HG03135 (cell line): ENCODE measurements around the gene RPGR.
A peak's percentile ranks its signal among the peaks of the same experiment; 100 is the strongest.

Experiments used
- ATAC-seq: cut with Tn5 transposase; IDR thresholded peaks from one replicate; pipeline ENCODE4 v1.9.1; 2021; ENCODE audit warnings: mild to moderate bottlenecking, moderate library complexity; ENCODE audit not compliant: unreplicated experiment

RPGR gene, protein sequence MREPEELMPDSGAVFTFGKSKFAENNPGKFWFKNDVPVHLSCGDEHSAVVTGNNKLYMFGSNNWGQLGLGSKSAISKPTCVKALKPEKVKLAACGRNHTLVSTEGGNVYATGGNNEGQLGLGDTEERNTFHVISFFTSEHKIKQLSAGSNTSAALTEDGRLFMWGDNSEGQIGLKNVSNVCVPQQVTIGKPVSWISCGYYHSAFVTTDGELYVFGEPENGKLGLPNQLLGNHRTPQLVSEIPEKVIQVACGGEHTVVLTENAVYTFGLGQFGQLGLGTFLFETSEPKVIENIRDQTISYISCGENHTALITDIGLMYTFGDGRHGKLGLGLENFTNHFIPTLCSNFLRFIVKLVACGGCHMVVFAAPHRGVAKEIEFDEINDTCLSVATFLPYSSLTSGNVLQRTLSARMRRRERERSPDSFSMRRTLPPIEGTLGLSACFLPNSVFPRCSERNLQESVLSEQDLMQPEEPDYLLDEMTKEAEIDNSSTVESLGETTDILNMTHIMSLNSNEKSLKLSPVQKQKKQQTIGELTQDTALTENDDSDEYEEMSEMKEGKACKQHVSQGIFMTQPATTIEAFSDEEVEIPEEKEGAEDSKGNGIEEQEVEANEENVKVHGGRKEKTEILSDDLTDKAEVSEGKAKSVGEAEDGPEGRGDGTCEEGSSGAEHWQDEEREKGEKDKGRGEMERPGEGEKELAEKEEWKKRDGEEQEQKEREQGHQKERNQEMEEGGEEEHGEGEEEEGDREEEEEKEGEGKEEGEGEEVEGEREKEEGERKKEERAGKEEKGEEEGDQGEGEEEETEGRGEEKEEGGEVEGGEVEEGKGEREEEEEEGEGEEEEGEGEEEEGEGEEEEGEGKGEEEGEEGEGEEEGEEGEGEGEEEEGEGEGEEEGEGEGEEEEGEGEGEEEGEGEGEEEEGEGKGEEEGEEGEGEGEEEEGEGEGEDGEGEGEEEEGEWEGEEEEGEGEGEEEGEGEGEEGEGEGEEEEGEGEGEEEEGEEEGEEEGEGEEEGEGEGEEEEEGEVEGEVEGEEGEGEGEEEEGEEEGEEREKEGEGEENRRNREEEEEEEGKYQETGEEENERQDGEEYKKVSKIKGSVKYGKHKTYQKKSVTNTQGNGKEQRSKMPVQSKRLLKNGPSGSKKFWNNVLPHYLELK

DNA sequence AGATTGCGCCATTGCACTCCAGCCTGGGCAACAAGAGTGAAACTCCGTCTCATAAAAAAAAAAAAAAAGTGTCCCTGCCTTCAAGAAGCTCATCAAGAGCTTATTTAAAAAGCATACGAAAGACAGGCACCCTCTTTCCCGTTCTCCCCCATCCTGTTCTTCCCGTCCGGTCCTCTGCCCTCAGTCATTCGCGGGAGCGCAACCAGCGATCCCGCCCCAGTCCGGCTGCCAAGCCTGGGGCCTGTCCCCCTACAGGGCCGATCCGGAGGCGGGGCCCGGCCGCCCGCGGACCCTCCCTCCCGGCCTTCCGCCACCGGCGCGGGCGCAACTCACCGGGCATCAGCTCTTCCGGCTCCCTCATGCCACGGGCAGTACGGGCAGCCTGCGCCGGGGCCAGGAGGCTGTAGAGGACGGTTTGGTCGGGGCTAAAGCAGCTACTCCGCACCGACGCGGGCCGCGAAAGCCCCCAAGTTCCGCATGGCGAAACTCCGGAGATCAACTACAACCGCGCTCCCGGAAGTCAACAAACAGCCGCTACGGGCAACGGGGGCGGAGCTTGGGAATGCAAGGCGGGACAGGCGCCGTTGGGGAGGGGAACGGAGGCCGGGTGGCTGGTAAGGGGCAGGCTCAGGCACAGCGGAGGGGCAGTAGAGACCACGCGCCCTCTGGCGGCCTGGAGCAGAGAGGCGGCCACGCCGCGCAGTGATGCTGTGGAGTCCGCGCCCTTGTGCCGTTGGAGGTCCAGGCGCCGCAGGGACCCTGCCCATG, at the start of gene RPGR:
TSS of gene RPGR (minus strand) at position 503 of the 768 bp plus-strand sequence. CDS start at position 361, 142 bp downstream.
- peak; percentile 96 for ATAC-seq

DNA sequence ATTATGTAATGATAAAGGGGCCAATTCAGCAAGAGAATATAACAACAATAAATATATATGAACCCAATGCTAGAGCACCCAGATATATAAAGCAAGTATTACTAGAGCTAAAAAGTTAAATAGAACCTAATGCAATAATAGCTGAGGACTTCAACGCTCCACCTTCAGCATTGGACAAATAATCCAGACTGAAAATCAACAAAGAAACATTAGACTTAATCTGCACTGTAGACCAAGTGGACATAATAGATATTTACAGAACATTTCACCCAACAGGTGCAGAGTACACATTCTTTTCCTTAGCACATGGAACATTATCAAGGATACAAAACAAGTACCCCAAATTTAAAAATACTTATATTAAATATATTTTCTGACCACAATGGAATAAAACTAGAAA, 49.4 kb upstream of the RPGR start:
- no peak for ATAC-seq

DNA sequence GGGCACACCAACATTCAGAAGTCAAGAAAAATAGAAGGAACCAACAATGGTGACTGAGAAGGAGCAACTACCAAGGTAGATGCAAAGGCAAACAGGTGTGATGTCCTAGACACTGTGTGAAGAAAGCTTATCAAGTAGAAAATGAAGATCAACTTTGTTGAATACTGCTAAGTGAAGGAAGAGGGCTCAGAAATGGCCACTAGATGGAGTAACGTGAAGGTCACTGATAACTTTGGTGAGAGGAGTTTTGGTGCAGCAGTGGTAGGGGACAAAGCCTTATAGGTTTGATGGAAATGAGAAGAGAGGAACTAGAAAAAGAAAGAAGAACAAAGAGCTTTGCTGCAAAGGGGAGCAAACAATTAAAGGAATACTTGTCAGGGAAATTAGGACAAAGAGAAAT, 48.6 kb upstream of the RPGR start:
- no peak for ATAC-seq

DNA sequence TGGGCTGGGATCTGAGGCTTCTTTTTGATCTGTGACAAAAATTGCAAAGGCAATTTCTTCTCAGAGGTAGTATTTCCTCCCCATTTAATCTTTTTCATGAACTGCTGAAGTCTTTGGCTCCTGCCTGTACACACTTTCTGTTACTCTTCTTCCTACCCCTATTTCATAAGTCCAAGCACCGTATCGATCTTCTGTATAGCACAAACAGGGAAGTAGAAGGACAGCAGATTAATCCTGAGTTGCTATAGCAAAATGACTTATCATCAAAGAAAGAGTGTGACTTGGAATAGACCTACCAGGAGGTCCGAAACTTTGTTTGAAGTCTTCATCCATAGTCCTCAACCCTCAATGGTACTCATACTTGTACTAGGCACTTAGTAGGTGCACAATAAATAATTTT, 47.1 kb upstream of the RPGR start:
- no peak for ATAC-seq

DNA sequence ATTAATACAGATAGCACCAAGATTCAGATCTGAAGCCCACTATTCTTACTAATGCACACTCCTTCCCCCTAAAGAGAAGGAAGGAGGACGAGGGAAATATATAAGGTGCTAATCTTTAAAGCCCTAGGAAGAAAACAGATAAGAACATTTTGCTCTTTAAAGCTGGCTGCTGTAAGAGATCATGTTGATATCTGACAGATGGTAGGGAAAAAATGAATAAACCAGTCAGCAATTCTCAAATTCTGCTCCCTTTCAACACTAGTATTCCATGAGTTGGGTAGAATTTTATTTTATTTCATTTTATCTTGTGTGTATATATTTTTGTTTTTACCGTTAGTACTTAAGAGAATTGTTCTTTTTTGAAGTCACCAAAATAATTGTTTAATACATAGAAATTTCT, 44.3 kb upstream of the RPGR start:
- no peak for ATAC-seq

DNA sequence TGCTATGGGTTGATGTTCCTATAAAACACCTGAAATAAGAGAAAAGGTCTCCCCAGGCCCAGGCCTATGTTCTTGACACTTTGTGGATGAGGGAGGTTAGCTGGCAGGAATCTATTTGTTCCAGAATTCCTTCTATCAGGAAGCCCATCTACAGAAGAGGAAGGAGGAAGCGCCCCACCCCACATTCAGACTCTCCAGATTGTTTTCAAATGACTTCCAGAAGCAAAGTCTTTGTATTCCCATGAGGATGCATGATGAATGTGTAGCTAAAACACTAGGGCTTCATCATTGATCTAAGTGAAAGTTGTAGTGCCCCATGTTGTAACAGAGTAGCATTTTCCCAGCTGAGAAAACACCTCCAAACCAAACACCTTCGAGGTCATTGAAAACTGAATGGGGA, 41.5 kb upstream of the RPGR start:
- no peak for ATAC-seq

DNA sequence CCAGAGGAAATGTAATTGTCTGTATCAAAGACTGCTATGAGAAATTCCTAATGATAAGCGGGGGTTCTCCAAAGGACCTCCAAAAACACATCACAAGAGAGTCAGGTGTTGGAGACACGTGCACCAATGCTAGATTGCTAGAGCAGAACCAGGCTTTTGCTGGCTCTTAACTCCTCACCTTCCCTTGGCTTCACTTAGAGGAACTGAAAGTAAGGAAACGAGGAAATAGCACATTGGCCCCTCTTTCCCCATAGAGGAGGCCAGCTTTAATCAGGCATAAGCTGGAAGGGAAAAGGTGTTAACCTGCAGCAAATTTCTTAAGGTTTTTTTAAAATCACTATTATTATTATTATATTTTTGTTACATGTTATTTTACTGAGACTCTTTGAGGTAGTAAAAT, 38.6 kb upstream of the RPGR start:
- ATAC-seq, result no peak

DNA sequence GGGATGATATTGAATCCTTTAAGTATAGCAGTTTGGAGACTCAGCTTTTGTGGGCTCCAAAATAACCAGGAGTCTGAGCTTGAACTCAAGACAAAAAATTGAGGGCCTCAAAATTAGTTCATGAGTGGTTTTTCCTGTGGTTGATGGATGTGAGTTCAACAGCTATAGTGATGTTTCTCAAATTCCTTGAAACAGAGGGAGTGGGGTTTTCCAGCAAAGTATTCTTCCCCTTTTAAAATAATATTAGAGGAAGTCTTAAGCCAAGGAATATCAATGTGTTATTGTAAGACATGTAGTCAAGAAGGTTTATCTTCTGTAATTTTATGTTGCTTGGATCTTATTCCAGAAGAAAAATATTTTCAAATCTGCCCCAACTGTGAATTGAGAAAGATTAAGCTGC, 35.7 kb upstream of the RPGR start:
- ATAC-seq, result no peak

DNA sequence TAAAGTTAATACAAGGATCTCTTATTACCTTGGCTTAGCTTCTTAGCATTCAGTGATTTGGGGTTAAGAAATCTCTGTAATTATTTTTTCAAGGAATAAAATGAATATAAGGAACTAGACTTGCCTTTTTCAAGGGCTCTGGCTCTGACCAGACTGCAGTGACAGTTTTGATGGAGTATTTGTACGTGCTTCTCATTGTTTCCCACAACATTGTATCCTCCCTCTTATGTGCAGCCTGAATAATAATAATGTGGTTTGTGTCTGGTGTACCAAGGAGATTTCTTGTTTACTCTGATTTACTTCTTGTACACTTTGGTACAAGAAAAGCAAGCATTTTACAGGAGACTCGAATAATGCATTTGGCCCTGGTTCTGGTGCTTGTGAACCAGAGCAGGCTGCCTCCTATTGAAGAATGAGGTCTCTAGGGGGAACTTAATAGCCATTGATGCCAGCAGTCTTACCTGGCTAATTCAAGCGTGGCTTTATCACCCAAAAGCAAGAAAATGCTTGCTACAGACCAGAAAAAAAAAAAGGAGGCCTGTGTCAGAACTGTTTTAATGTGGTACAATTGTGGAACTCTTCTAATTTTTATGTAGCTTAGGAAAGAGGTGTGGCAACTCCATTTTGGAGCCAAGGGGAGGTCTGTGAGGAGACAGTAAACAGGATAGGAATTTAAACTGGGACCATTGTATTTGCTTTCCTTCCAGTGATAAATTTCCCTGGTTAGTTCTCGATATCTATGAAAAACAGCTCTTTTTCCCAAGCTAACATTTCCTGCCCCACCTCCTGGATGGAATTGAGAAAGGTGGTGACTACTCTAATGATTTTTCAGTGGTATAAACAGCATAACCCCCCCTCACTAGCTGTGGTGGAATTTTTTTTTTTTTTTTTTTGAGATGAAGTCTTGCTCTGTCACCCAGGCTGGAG, 30.7 kb upstream of the RPGR start:
- no peak for ATAC-seq

DNA sequence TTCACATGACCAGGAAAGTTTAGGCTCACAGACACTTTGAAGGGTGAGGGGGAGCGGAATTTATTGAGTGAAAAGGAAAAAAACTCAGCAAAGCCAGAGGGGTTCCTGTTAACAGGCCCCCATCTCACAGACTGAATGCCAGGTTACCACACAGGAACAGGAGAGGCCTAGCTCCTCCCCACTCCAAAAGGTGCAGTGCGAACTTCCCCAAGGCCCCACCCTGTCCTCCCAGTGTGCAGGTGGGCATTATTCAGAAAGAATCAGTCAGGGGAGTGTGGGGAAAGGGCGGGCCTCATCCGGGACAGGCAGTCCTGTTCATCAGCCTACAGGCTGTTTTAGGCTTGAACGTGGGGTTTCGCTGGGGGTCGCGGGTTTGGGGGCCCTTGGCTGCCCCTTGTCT, 29.1 kb upstream of the RPGR start:
- ATAC-seq, result no peak

DNA sequence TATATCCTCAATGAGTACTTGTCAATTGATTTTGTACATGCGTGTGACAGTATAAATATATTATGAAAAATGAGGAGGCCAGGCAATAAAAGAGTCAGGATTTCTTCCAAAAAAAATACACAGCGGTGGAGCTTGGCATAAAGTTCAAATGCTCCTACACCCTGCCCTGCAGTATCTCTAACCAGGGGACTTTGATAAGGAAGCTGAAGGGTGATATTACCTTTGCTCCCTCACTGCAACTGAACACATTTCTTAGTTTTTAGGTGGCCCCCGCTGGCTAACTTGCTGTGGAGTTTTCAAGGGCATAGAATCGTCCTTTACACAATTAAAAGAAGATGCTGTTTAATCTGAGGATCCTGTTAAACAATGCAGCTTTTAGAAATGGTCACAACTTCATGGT, 25.1 kb upstream of the RPGR start, which contains the start of gene OTC:
TSS of gene OTC (plus strand) at position 243 of the 400 bp plus-strand sequence. CDS start at position 336, 93 bp downstream.
- ATAC-seq, result no peak

DNA sequence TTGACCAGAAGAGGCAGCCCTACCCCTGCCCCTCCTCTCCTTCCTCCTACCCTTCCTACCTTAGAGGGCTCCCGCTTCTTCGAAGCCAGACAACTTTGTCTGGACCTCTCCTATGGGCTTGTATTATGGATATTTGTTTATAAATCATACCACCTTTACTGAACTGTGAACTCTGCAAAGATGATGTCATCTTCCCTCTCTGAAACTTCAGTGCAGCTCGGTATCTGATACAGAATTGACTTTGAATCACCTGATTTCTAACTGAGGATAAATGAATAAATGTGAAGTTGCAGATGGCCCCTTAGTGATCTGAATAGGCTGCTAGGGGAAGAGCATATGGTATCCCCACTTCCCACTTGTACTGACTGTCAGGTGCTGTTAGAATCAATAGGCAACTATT, 24.0 kb upstream of the RPGR start:
- no peak for ATAC-seq

DNA sequence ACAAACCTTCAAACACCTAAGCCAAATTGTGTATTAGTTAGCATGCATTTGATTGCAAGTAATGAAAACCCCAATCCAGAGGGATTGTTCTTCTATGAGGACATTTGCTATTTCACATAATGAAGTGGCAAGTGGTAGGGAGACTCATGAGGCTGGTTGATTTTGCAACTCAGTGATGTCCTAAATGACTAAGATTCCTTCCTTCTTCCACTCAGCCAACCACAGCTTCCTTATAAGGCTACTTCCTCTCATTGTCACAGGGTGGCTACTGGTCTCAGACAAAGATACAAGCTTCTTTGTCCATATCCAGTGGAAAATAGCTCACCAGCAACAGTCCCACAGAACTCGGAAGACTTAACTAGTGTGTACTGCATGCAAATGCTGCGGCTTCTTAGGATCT, 19.8 kb upstream of the RPGR start:
- ATAC-seq, result no peak

DNA sequence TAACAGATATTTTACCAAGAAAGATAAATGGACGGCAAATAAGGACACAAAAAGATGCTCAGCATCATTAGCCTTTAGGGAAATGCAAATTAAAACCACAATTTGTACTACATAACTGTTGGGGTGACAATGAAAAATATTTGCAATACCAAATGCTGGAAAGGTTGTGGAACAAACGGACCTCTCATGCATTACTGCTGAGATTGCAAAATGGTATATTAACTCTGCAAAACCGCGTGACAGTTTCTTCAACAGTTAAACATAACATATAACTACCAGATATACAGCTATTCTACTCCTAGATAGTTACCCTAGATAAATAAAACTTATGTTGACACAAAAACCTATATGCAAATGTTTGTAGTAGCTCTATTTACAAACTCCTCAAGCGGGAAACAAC, 18.8 kb upstream of the RPGR start:
- ATAC-seq, result no peak

DNA sequence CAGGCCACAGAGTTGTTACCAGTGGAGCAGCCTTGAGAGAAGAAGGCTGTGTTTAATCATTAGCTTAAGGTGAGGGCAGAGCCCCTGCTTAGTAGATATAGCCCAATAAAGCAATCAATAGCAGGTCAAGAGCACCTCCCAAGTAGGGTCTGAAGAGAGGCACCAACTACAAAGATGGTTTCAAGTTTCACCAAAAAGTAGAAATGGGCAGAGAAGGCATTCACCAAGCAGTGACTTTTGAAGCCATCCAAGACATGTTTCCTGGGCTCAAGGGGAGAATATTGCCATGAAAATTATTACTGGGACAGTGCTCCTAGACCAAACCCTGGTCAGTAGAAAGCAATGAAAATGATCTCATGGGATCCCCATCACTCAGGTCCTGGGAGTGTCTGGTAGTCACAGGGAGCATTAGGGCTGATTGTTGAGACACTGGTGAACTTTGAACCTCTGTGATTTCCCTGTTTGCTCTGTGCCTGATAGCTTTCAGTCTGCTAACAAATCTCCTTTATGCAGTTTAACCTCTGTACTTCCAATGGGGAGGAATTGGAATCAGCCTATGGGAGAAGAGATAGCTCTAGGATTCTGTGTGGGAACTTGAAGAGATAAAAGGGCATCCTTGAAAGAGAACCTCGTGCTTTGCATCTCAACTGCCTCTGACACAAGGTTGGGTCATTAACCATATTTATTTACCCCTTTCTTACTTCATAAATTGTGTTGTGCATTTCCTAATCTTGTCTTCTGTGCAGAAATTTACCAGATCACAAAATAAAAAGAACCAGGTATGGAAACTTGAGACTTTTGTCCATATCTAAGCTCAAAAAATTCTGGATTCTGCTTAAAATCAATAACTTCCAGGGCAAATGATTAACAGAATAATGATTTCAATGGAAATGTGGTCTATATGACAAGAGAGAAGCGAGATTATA, 15.8 kb upstream of the RPGR start:
- ATAC-seq, result no peak

DNA sequence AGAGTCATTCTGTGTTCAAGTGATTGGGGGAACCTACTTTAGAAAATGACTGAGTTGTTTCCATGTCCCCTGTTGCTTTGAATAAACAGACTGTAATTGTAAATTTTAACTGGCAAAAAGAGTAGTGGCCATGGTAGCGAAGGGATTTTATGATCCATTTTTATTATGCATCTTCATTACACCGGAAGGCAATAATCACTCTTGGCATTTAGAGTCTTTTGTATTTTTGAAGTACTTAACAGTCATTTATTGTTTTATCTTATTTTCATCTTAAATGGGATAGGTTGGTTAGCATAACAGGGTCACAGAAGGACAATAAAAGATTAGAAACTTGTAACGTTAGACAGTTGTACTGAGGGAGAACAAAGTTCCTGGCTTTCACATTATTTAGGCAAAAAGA, 14.1 kb upstream of the RPGR start:
- ATAC-seq, result no peak

DNA sequence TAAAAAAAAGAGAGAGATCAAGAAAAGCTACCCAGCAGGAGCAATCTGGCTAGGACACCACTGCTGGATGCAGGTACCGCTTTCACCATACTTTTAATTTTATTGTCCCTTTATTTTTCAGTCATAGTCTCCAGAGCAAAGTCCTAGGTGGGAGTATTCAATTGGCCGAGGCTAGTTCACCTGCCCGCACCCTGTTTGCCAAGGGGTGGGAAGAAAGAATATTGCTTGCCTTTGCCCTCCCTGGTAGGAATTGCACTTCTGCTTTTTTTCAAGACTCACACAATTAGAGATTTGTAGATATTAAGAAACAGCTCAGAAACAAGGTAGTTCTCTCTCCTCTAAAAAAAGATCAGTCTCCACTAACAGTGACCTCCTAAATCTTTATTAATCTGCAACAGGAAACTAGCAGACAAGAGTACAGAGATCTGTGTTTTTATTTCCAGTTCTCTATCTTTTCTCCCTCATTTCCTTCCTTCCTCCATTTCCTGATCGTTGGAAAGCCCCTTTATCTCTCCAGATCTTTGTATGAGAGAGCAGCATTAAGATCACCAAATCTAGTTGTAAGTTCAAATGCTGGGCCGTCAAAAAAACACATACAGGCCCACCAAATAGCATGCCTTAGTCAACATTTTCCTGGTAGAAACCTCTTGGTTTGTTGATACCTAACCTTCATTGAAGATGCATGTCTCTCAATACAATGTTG, 9.4 kb upstream of the RPGR start:
- ATAC-seq, result no peak

DNA sequence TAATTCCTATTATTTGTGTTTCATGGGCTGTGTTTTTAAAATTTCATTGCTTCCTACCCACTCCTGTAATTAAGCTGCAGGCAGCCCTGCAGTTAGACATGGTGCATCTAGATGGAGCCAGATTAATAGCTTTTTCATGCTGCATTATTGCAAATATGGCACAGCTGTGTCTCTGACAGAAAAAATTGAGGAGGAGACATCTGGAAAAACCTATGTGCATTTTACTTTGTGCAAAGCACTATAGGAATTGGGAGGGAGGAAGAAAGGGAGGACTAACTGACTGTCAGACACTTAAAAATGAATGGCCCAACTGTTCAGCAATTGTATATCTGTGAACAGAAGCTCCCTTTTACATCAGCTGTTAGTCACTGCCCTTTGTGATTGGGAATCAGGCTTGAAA, 8.1 kb upstream of the RPGR start:
- ATAC-seq, result no peak
